Fibroblast of pulmonary artery (primary cell): ENCODE data around the gene CAMTA1.

Experiments
- DNase-seq: peaks from one replicate; pipeline ENCODE4 v3.0.0-alpha.2; 2010; ENCODE audit warnings: low read depth
- H3K4me3 ChIP-seq: replicated peaks from 2 replicates; pipeline ENCODE4 v1.5.1; 2011; ENCODE audit warnings: low read depth, mild to moderate bottlenecking, control low read depth, low read length, moderate library complexity
- TF ChIP-seq, protein P1 (sequence below): IDR thresholded peaks from 2 replicates; pipeline ENCODE4 v1.5.1; 2011; ENCODE audit warnings: mild to moderate bottlenecking, control low read depth, low read length, inconsistent platforms; ENCODE audit errors: missing control alignments

CAMTA1 gene

DNA sequence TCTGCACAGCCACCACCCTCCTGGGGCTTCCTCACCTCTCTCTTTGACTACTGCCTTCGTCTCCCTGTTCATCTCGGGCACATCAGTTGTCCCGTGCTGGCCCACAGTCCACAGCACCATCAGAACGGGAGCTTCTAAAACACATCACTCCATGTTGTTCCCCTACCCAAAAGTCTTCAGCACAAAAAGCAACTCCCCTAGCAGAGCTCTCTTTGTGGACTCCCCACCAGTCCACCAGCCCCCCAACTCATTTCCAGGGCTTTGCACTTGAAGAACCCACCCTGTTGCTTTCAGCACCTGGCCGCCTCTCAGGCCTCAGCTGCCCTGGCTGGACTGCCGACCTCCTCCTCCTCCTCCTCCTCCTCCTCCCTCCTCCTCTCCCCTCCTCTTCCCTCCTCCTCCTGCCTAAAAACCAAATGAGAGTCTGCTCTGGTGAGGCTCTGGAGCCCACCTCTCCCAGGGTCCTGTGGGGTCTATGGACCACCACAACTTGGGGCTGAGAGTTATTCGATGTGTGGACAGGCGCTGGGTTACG is 734.7 kb downstream of the CAMTA1 start:
- DNase-seq = no peak
- no peak overlapping the region for H3K4me3 ChIP-seq
- TF ChIP-seq, protein P1, sequence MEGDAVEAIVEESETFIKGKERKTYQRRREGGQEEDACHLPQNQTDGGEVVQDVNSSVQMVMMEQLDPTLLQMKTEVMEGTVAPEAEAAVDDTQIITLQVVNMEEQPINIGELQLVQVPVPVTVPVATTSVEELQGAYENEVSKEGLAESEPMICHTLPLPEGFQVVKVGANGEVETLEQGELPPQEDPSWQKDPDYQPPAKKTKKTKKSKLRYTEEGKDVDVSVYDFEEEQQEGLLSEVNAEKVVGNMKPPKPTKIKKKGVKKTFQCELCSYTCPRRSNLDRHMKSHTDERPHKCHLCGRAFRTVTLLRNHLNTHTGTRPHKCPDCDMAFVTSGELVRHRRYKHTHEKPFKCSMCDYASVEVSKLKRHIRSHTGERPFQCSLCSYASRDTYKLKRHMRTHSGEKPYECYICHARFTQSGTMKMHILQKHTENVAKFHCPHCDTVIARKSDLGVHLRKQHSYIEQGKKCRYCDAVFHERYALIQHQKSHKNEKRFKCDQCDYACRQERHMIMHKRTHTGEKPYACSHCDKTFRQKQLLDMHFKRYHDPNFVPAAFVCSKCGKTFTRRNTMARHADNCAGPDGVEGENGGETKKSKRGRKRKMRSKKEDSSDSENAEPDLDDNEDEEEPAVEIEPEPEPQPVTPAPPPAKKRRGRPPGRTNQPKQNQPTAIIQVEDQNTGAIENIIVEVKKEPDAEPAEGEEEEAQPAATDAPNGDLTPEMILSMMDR = no peak

DNA sequence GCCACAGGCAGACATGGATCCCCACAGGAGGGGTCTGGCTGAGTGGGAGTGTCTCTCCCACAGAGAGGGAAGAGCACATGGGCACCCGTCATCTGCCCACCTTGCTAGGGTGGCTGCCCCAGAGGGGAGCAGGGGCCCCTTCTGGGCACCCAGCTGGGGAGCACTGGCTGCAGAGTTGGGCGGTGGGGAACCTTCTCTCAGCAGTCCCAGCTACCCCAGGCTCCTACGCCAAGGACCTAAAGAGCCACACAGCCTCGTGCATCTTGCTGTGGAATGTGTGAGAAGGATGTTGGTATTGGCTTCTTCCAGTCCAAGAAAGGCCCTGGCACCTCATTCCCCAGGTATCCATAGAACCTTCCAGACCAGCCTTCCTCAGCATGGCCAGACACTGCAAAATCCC is 735.2 kb downstream of the CAMTA1 start:
- no peak for DNase-seq
- TF ChIP-seq, protein P1 = no peak
- no peak overlapping the region for H3K4me3 ChIP-seq

DNA sequence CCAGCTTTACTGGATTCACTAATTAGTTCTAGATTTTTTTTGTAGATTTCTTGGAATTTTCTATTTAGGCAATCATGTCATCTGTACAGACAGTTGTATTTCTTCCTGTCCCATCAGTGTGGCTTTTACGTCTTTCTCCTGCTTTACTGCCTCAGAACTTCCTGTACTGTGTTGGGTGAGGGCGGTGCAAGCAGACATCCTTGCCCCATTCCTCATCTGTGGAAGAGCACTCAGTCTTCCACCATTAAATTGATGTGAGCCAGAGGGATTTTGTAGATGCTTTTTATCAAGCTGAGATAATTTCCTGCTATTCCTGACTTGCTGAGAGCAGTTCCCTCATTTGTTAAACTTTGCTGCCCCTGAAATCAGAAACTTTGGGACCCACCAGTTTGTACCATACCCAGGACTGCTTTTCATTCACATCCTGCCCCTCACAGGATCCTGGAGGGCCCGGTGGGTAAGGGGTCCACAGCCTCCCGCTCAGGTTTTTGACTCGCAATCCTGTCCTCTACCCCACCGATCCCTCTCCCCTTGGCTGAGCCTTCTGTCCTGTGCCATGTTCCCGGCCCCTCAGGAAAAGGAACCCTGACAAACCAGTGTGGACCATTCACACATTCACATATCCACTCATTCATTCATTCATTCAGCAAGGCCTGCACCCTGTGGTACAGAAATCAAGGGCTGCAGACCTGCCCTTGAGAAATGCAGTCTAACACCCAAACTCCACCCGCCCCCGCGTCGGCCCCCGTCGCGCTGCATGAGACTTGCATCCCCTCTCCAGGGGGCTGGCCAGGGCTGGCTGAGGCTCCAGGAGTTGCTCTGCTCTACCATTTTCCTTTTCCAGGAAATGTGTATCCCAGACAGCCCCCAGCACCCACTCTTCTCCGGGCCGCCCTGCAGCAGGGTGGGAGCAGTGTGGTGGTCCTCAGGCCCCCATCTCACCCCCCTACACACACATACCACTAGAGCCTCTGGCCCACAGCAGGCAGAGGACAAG is 739.4 kb downstream of the CAMTA1 start:
- TF ChIP-seq, protein P1 = no peak
- DNase-seq = no peak
- no peak overlapping the region for H3K4me3 ChIP-seq

DNA sequence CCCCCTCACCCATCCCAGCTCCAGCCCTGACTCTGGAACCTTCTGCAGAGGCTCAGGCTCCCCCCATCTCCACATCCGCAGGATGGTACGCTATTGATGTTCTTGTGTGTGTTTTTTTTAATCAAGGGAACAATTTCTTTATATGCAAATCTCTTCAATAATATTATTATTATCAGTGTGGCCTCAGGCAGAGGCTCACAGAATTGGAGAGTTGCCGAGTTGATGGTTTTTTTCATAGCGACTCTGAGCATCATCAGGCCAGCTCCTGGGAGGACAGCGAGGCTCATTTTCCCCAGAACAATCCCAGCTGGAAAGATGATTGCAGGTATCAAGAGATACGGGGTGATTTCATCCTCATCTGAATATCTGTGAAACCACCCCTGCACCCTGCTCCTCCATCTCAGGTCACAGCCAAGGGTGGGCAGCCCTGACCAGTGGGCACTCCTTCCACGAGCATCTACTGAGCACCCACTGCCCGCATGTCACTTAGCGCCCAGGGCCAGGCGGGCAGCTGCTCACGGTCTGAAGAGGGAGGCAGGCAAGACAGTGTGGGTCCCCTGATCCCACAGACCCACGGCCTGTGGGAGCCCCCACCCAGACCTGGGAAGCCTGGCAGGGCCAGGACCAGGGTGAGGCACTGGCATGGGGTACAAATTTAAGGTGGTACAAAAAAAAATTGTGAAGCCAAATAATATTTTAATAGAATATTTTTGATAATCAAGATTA is 740.2 kb downstream of the CAMTA1 start:
- DNase-seq = no peak
- TF ChIP-seq, protein P1 = no peak

DNA sequence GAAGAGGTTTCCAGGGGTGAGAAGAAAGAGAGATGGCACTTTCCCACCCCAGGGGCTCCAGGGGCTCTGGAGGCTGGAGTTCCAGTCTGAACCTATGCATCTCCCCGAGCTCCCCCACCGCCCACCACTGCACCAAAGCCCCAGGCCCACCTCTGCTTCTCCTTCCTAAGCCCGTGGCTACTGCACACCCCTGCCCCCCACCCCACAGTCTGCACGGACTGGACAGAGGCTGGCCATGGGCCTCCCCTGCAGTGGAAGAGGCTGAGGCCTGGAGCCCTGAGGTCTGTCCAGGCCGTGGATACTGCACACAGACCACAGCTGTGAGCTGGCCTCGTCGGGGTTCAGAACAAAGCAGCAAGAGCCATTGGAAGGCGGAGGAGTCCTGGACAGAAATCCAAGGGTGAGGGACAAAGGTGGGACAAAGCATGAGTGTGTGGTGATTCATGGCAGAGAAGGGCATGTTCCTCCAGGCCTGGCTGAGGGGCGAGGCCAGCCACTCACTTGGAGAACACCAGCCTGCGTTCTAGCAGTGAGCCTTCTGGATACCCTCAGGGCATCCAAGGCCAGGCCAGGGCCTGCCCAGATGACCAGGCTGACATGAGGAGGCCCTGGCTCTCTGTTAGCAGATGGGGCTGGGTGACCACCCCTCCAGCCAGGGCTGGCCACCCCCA is 741.1 kb downstream of the CAMTA1 start:
- no peak for DNase-seq
- TF ChIP-seq, protein P1 = no peak
- no peak overlapping the region for H3K4me3 ChIP-seq

More for the DNA sequence above, 740.2 kb downstream of the CAMTA1 start:
- H3K4me3 ChIP-seq = no peak overlapping the region

DNA sequence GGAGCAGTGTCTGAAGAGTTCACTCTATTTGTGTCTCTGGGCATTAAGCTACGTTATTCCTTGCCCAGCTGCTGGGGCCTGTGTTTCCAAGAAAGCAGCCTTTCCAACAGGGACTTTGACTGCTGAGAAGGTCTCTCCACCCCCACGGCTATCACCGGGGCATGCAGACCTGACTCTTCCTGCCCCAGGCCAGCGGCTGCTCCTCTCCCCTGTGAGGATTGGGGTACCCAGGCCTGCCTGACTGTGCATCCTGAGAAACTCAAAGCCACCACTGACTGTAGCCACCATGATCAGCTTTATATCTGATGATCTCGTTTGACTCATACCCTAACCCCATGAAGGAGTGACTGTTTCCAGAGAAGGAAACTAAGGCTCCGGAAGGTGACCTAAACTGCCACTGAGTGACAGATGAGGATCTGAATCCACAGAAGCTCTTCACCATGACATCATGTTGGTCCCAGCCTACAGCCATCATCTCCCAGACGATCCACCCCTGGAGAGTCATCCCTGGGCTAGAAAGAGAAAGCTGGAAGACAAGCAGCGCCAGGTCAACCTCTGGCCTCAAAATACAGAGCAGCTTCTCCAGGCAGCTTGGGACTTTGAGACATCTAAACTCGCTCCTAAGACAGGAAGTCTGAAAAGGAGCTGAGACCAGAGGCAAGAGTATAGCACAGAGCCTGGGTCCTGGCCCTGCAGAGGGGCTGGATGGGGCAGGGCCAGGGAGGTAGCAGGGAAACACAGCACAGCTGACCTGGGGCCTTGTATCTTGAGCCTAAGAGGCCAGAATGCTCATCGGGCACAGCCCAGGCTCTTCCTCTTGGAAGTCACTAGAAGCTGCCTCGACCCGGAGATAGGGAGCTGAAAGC is 741.8 kb downstream of the CAMTA1 start:
- TF ChIP-seq, protein P1 = no peak
- H3K4me3 ChIP-seq = no peak overlapping the region
- no peak for DNase-seq
